Activated naive CD4-positive, alpha-beta T cell treated with anti-CD3 and anti-CD28 coated beads, Interleukin-2, amount 10 ng/mL, durations not matched to agents 7 days and 5 days (primary cell): ENCODE measurements around the gene NOG.

Source experiments
- CTCF ChIA-PET: fragments of 350-600 bp; sonication (Branson Sonifier 250); formaldehyde crosslinking; loops from one replicate; lab custom pipeline; 2021; ENCODE audit warnings: antibody characterized with exemption; lab: Charles Lee
- DNase-seq: peaks from one replicate; pipeline ENCODE4 v3.0.0-alpha.2; 2020
- H3K27ac Mint-ChIP-seq: one replicate; pipeline ENCODE4 v1.8.0; 2021; ENCODE audit warnings: mild to moderate bottlenecking, moderate library complexity, mixed read lengths
- H3K27me3 Mint-ChIP-seq: one replicate; pipeline ENCODE4 v1.8.0; 2021; ENCODE audit warnings: mild to moderate bottlenecking, mixed read lengths
- H3K36me3 Mint-ChIP-seq: one replicate; pipeline ENCODE4 v1.8.0; 2021; ENCODE audit warnings: mixed read lengths
- H3K4me1 Mint-ChIP-seq: one replicate; pipeline ENCODE4 v1.8.0; 2021; ENCODE audit warnings: mixed read lengths
- H3K4me3 Mint-ChIP-seq: one replicate; pipeline ENCODE4 v1.8.0; 2021; ENCODE audit warnings: mild to moderate bottlenecking, moderate library complexity, mixed read lengths
- H3K9me3 Mint-ChIP-seq: one replicate; pipeline ENCODE4 v1.8.0; 2021; ENCODE audit warnings: mixed read lengths

The NOG gene

GRCh38 chr17:56593646-56594319, at the start of gene NOG:
Gene NOG, plus strand, starts transcription at chr17:56593699. Its CDS starts 525 bp downstream, at chr17:56594224.
- H3K9me3 Mint-ChIP-seq = no peaks in the 10 kb centered on the region
- H3K4me1 Mint-ChIP-seq = peaks cover 43% of the 10 kb centered on the region
- peak within 1 kb of the TSS; percentile 69 for H3K4me3 Mint-ChIP-seq
- peak within 1 kb of the TSS; percentile 28 for H3K27ac Mint-ChIP-seq
- peaks cover 4% of the 10 kb centered on the region for H3K36me3 Mint-ChIP-seq
- peaks cover 95% of the 10 kb centered on the region for H3K27me3 Mint-ChIP-seq
- peak; percentile 50 for DNase-seq
- CTCF ChIA-PET = interaction anchor here (1.2 to 6.9 kb wide), 8 partner anchors 61 to 193 kb away, joined by 3 to 93 read pairs (median 14); no protein-coding TSS in a partner anchor

- no peak for DNase-seq
These were observed 48.4 kb upstream of the NOG start for GRCh38 chr17:56545106-56545505.

GRCh38 chr17:56545930-56546329, 47.6 kb upstream of the NOG start:
- H3K27ac Mint-ChIP-seq = no peak overlapping the region
- peaks cover 6% of the 10 kb centered on the region for H3K27me3 Mint-ChIP-seq
- H3K36me3 Mint-ChIP-seq = no peaks in the 10 kb centered on the region
- DNase-seq = no peak
- CTCF ChIA-PET = no interaction called here
- peaks cover 3% of the 10 kb centered on the region for H3K9me3 Mint-ChIP-seq
- H3K4me3 Mint-ChIP-seq = no peak overlapping the region
- no peaks in the 10 kb centered on the region for H3K4me1 Mint-ChIP-seq

More at GRCh38 chr17:56545106-56545505, 48.4 kb upstream of the NOG start:
- Mint-ChIP-seq H3K4me1 (no peaks in the 10 kb centered on the region), H3K9me3 (no peaks in the 10 kb centered on the region), H3K36me3 (no peaks in the 10 kb centered on the region), H3K27me3 (peaks cover 10% of the 10 kb centered on the region), H3K27ac (no peak overlapping the region), H3K4me3 (no peak overlapping the region)
- CTCF ChIA-PET = no interaction called here

- no peak overlapping the region for H3K27ac Mint-ChIP-seq
- H3K9me3 Mint-ChIP-seq = peaks cover 13% of the 10 kb centered on the region
- peaks cover 4% of the 10 kb centered on the region for H3K27me3 Mint-ChIP-seq
- no peaks in the 10 kb centered on the region for H3K36me3 Mint-ChIP-seq
- CTCF ChIA-PET = no interaction called here
- no peaks in the 10 kb centered on the region for H3K4me1 Mint-ChIP-seq
- DNase-seq = no peak
- H3K4me3 Mint-ChIP-seq = no peak overlapping the region
These were observed 44.8 kb upstream of the NOG start for GRCh38 chr17:56548661-56549060.

- CTCF ChIA-PET = no interaction called here
- H3K36me3 Mint-ChIP-seq = no peaks in the 10 kb centered on the region
- DNase-seq = no peak
- no peak overlapping the region for H3K4me3 Mint-ChIP-seq
- no peaks in the 10 kb centered on the region for H3K4me1 Mint-ChIP-seq
- no peak overlapping the region for H3K27ac Mint-ChIP-seq
- peaks cover 13% of the 10 kb centered on the region for H3K9me3 Mint-ChIP-seq
- peaks cover 4% of the 10 kb centered on the region for H3K27me3 Mint-ChIP-seq
These were observed 44.0 kb upstream of the NOG start for GRCh38 chr17:56549501-56549900.

GRCh38 chr17:56557682-56558081, 35.8 kb upstream of the NOG start:
- no peaks in the 10 kb centered on the region for H3K36me3 Mint-ChIP-seq
- H3K9me3 Mint-ChIP-seq = peaks cover under 1% of the 10 kb centered on the region
- CTCF ChIA-PET = no interaction called here
- H3K4me1 Mint-ChIP-seq = no peaks in the 10 kb centered on the region
- no peak overlapping the region for H3K27ac Mint-ChIP-seq
- peaks cover 14% of the 10 kb centered on the region for H3K27me3 Mint-ChIP-seq
- no peak for DNase-seq
- no peak overlapping the region for H3K4me3 Mint-ChIP-seq

- Mint-ChIP-seq H3K4me1 (no peaks in the 10 kb centered on the region), H3K36me3 (no peaks in the 10 kb centered on the region), H3K4me3 (no peak overlapping the region), H3K27me3 (peaks cover 14% of the 10 kb centered on the region), H3K9me3 (no peaks in the 10 kb centered on the region), H3K27ac (no peak overlapping the region)
- CTCF ChIA-PET = no interaction called here
- no peak for DNase-seq
These were observed 35.4 kb upstream of the NOG start for GRCh38 chr17:56558088-56558487.

- H3K9me3 Mint-ChIP-seq = no peaks in the 10 kb centered on the region
- peaks cover 8% of the 10 kb centered on the region for H3K27me3 Mint-ChIP-seq
- no peak overlapping the region for H3K4me3 Mint-ChIP-seq
- no peaks in the 10 kb centered on the region for H3K4me1 Mint-ChIP-seq
- DNase-seq = no peak
- H3K36me3 Mint-ChIP-seq = no peaks in the 10 kb centered on the region
- H3K27ac Mint-ChIP-seq = no peak overlapping the region
- CTCF ChIA-PET = no interaction called here
These were observed 23.3 kb upstream of the NOG start for GRCh38 chr17:56570199-56570598.

- CTCF ChIA-PET = no interaction called here
- Mint-ChIP-seq H3K9me3 (no peaks in the 10 kb centered on the region), H3K4me1 (no peaks in the 10 kb centered on the region)
These were observed 22.0 kb upstream of the NOG start for GRCh38 chr17:56571456-56571855.

GRCh38 chr17:56577190-56577842, 16.2 kb upstream of the NOG start:
- H3K4me3 Mint-ChIP-seq = no peak overlapping the region
- no peaks in the 10 kb centered on the region for H3K36me3 Mint-ChIP-seq
- H3K27ac Mint-ChIP-seq = no peak overlapping the region
- no peak for DNase-seq
- H3K4me1 Mint-ChIP-seq = no peaks in the 10 kb centered on the region
- no peaks in the 10 kb centered on the region for H3K9me3 Mint-ChIP-seq
- CTCF ChIA-PET = interaction anchor here (1.0 to 1.6 kb wide), 3 partner anchors 15 to 203 kb away, joined by 3 to 4 read pairs (median 3); no protein-coding TSS in a partner anchor
- H3K27me3 Mint-ChIP-seq = peaks cover 28% of the 10 kb centered on the region

More at GRCh38 chr17:56571456-56571855, 22.0 kb upstream of the NOG start:
- Mint-ChIP-seq H3K27ac (no peak overlapping the region), H3K36me3 (no peaks in the 10 kb centered on the region), H3K4me3 (no peak overlapping the region), H3K27me3 (peaks cover 12% of the 10 kb centered on the region)
- DNase-seq = no peak

GRCh38 chr17:56577843-56578204, 15.7 kb upstream of the NOG start:
- DNase-seq = no peak
- Mint-ChIP-seq H3K36me3 (no peaks in the 10 kb centered on the region), H3K4me3 (no peak overlapping the region), H3K9me3 (no peaks in the 10 kb centered on the region), H3K27ac (no peak overlapping the region), H3K27me3 (peaks cover 29% of the 10 kb centered on the region), H3K4me1 (no peaks in the 10 kb centered on the region)
- CTCF ChIA-PET = interaction anchor here (0.6 to 1.6 kb wide), 3 partner anchors 138 to 360 kb away, joined by 3 to 4 read pairs (median 3); no protein-coding TSS in a partner anchor

- Mint-ChIP-seq H3K4me1 (no peaks in the 10 kb centered on the region), H3K36me3 (no peaks in the 10 kb centered on the region), H3K27ac (no peak overlapping the region), H3K4me3 (no peak overlapping the region), H3K9me3 (no peaks in the 10 kb centered on the region), H3K27me3 (peaks cover 24% of the 10 kb centered on the region)
- CTCF ChIA-PET = interaction anchor here (1.0 to 1.6 kb wide), 2 partner anchors 10 to 198 kb away, joined by 3 read pairs; no protein-coding TSS in a partner anchor
- no peak for DNase-seq
These were observed 11.6 kb upstream of the NOG start for GRCh38 chr17:56581635-56582627.

GRCh38 chr17:56583772-56584171, 9.7 kb upstream of the NOG start:
- CTCF ChIA-PET = interaction anchor here (1.5 kb wide), 1 partner anchor 132 kb away, joined by 8 read pairs; no protein-coding TSS in a partner anchor
- Mint-ChIP-seq H3K27ac (no peak overlapping the region), H3K4me3 (no peak overlapping the region), H3K27me3 (peaks cover 19% of the 10 kb centered on the region), H3K36me3 (no peaks in the 10 kb centered on the region), H3K4me1 (no peaks in the 10 kb centered on the region), H3K9me3 (no peaks in the 10 kb centered on the region)
- DNase-seq = no peak

GRCh38 chr17:56587298-56587697, 6.2 kb upstream of the NOG start:
- H3K4me1 Mint-ChIP-seq = peaks cover 2% of the 10 kb centered on the region
- H3K27ac Mint-ChIP-seq = no peak overlapping the region
- H3K4me3 Mint-ChIP-seq = no peak overlapping the region
- no peaks in the 10 kb centered on the region for H3K36me3 Mint-ChIP-seq
- H3K27me3 Mint-ChIP-seq = peaks cover 44% of the 10 kb centered on the region
- CTCF ChIA-PET = interaction anchor here (0.6 kb wide), 1 partner anchor 356 kb away, joined by 3 read pairs; no protein-coding TSS in a partner anchor
- no peaks in the 10 kb centered on the region for H3K9me3 Mint-ChIP-seq
- no peak for DNase-seq
